ENCODE data around the gene INTS14. TPM values are rescaled to one million over a fixed set of nuclear protein-coding genes. Genes with fewer than 3 reads are reported as not detected.

INTS14 gene
- total and polyA plus RNA-seq, 9 of the 15 experiments (the other 6 are each of a cell fraction or from before 2014, with no cell fraction given): 30.5 to 92.4 (median 46.5) TPM

DNA sequence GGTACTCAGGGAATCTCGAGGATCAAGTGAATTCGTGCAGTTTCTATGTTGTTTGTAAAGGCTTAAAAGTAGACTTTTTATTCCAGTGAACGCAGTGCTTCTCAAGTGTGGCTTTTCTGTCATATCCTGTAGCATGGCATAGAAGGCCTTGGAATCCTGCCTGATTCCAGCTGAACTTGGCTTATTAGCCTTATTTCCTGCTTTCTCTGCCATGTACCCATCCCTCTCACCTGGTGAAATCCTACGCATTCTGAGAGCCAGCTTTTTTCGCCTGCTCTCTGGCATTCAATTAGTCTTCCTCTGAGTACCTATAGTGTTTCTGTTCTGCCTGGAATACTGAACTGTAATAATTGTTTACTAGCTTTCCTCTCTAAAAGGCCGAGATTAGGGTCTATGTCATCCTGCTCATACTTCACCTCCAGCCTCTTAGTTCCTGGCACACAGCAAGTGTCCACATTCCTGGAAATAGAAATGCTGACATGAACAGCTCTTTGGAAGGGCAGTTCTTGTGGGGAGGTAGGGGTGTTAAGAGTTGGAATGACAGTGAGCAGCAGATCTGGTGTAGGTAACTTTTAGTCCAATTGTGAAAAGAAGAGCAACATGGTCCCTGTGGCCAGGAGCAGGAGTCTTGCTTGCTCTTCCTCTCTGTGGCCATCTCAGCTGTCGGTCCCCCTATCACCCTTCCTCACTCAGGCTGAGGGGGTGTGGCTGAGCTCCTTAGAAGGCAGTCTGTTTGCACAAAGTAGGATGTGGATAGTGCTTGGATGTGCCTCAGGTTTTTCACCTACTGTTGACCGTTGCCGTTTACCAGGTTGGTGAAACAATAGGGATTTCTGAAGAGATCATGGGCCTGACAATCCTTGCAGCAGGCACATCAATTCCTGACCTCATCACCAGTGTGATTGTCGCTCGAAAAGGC is 41.2 kb upstream of the INTS14 start:
- FAIRE-seq (no peak), ATAC-seq (peak; percentile 72), DNase-seq (ENCODE audit: extremely low read depth in 1 of 4, low spot score in 3 of 4) (peak in 1 of 4 experiments; percentile 22)
- Histone ChIP-seq H2AFZ (ENCODE audit: low read depth, low read length) (no peak overlapping the region), H3K9me1 (ENCODE audit: control insufficient read depth, insufficient read depth, low read length) (no peaks in the 10 kb centered on the region), H3K36me3 (ENCODE audit: control insufficient read depth, insufficient read depth, low read length) (peaks cover 9% of the 10 kb centered on the region; the same call in 2 of the 3 replicates), H3K27ac (ENCODE audit: extremely low read depth, low read depth, low read length) (no peak overlapping the region), H3K4me2 (ENCODE audit: insufficient read depth, low read length) (no peak overlapping the region), H3K4me3 (no peak overlapping the region), H3K9me3 (replicated peaks; ENCODE audit: control insufficient read depth, insufficient read depth, low read depth, low read length) (no peaks in the 10 kb centered on the region), H3K27me3 (ENCODE audit: control insufficient read depth in 2 of 2, insufficient read depth in 2 of 2, low read length in 2 of 2) (no peaks in the 10 kb centered on the region), H3K4me1 (replicated peaks in 1 of 2; ENCODE audit: control insufficient read depth in 2 of 2, insufficient read depth in 2 of 2, low read length in 2 of 2) (peaks cover 0 to 7% of the 10 kb centered on the region in 2 experiments; a peak in 2 of 5 replicates), H3K9ac (ENCODE audit: insufficient read depth in 1 of 2, low read depth in 2 of 2, low read length in 2 of 2) (no peak overlapping the region), H4K20me1 (replicated peaks; ENCODE audit: control insufficient read depth, insufficient read depth, low read length) (no peaks in the 10 kb centered on the region), H3K79me2 (ENCODE audit: control insufficient read depth, insufficient read depth, low read length) (no peaks in the 10 kb centered on the region)
- no TSS peak for BruUV-seq (replicated peaks)
- TF ChIP-seq POLR2A (conservative IDR thresholded peaks at IDR 0.05): 0 out of 2 replicates have a peak, but pooled peaks have one; percentile 30
- no peak for TF ChIP-seq CBX8 (IDR thresholded peaks at IDR 0.05; ENCODE audit: borderline replicate concordance, extremely low read depth, low read depth, low read length, poor library complexity, severe bottlenecking)
- TF ChIP-seq JUNB (CRISPR knock-in tag; conservative IDR thresholded peaks at IDR 0.05): no peak
- no peak for TF ChIP-seq U2AF1 (optimal IDR thresholded peaks at IDR 0.05; ENCODE audit: low read depth, low read length)
- TF ChIP-seq KLF13 (tag; IDR thresholded peaks at IDR 0.05; ENCODE audit: borderline replicate concordance, low read depth): no peak
- no peak for TF ChIP-seq ZNF134 (CRISPR knock-in tag; conservative IDR thresholded peaks at IDR 0.05)
- intact Hi-C loops (cut with micrococcal nuclease): no loop called here
- ChIA-PET POLR2A (interaction anchor here (0.8 to 1.1 kb wide), 6 partner anchors 8 to 34 kb away, joined by 3 to 4 read pairs (median 3); no protein-coding TSS in a partner anchor), CTCF (ENCODE audit: low intra/inter-chr PET ratio) (no interaction called here)
- in situ Hi-C loops (cut with MboI): no loop called here
- WGBS (ENCODE audit: insufficient coverage, low coverage, missing lambda C conversion rate): 57% methylated on average over 11 of the region's 11 CpGs
